Memory B cell (primary cell): ENCODE results near the gene ZNF714.

Experiments
- ATAC-seq: fragments of 150-1000 bp; cut with Tn5 transposase; 2 replicates; pipeline ENCODE4 v1.10.0; 2021; ENCODE audit warnings: low read depth, mild to moderate bottlenecking, moderate library complexity
- DNase-seq, 2 donors: peaks; one replicate each; pipeline ENCODE4 v3.0.0; 2022; ENCODE audit warnings: low spot score in 2 of 2
- H3K27ac Mint-ChIP-seq: one replicate; pipeline ENCODE4 v1.8.0; 2022; ENCODE audit warnings: mild to moderate bottlenecking, moderate library complexity, mixed read lengths
- H3K27me3 Mint-ChIP-seq: one replicate; pipeline ENCODE4 v1.8.0; 2022; ENCODE audit warnings: mixed read lengths
- H3K36me3 Mint-ChIP-seq: one replicate; pipeline ENCODE4 v1.8.0; 2022; ENCODE audit warnings: mild to moderate bottlenecking, mixed read lengths
- H3K4me1 Mint-ChIP-seq: one replicate; pipeline ENCODE4 v1.8.0; 2022; ENCODE audit warnings: mixed read lengths
- H3K4me3 Mint-ChIP-seq: one replicate; pipeline ENCODE4 v1.8.0; 2022; ENCODE audit warnings: mild to moderate bottlenecking, moderate library complexity, mixed read lengths
- H3K9me3 Mint-ChIP-seq: one replicate; pipeline ENCODE4 v1.8.0; 2022; ENCODE audit warnings: mixed read lengths

The ZNF714 gene

DNA sequence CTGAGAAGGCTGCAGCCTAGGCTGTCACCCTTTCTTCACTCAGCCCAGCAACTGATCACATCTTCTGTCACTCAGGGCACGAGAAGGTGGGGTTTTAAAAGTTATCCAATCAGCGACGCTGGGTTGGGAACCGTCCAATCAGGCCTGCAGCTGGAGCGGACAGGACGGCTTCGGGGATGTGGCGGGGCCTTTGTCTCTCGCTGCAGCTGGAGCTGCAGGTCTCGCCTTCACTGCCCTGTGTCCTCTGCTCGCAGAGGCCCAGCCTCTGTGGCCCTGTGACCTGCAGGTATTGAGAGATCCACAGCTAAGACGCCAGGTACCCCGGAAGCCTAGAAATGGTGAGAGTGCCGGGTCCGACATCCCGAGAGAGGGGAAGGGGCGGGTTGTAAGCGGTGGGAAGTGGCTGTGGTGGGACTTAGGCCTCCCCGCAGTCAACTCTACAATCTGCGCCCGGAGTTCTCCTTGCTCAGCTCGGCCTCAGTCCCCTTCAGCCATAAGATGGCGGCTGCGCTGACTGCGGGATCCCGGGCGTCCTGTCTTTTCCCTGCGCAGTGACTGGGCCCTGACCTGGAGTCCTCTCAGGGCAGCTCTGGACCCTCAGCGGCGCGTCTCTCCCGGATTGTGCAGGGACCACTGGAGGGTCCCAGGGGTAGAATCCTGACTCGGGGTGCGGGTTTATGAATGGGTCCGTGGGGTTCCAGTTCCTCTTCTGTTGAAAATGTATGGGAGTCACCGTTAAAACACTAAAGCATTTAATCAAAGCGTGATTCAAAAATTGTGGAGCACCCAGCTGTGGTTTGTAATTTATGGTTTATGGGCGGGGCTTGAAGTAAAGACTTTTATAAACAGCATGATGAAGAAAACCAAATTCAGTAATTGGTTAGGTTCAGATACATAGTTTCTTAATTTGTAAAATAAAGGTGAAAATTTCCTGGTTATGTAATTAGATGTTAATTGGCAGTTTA is at the start of gene ZNF714:
Gene ZNF714, plus strand, starts transcription at position 193 of the 965 bp plus-strand sequence. CDS start 16,066 bp downstream, outside the sequence.
- Mint-ChIP-seq H3K4me1 (no peaks in the 10 kb centered on the region), H3K27ac (peak within 1 kb of the TSS; percentile 90), H3K27me3 (no peaks in the 10 kb centered on the region), H3K9me3 (no peaks in the 10 kb centered on the region), H3K36me3 (peaks cover 4% of the 10 kb centered on the region), H3K4me3 (peak within 1 kb of the TSS; percentile 100)
- DNase-seq = peak; percentile 67 to 78
- peak; percentile 99 for ATAC-seq

DNA sequence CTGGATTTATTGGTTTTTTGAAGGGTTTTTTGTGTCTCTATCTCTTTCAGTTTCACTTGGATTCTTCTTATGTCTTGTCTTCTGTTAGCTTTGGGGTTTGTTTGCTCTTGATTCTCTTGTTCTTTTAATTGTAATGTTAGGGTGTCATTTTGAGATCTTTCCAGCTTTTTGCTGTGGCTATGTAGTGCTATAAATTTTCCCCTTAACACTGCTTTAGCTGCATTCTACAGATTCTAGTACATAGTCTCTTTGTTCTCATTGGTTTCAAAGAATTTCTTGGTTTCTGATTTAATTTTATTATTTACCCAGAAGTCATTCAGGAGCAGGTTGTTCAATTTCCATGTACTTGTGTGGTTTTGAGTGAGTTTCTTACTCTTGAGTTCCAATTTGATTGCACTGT is 37.0 kb upstream of the ZNF714 start:
- H3K4me3 Mint-ChIP-seq = no peak overlapping the region
- DNase-seq = no peak
- peaks cover 5% of the 10 kb centered on the region for H3K4me1 Mint-ChIP-seq
- peaks cover 23% of the 10 kb centered on the region for H3K9me3 Mint-ChIP-seq
- H3K36me3 Mint-ChIP-seq = peaks cover 63% of the 10 kb centered on the region
- no peaks in the 10 kb centered on the region for H3K27me3 Mint-ChIP-seq
- no peak overlapping the region for H3K27ac Mint-ChIP-seq
- no peak for ATAC-seq

DNA sequence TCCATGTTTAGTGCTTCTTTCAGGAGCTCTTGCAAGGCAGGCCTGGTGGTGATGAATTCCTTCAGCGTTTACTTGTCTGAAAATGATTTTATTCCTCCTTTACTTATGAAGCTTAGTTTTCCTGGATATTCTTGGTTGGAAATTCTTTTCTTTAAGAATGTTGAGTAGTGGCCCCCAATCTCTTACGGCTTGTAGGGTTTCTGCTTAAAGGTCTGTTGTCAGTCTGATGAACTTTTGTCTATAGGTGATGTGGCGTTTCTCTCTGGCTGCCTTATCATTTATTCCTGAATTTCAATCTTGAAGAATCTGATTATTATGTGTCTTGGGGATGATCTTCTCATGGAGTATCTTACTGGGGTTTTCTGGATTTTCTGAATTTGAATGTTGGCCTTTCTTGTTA is 35.5 kb upstream of the ZNF714 start:
- ATAC-seq = no peak
- Mint-ChIP-seq H3K9me3 (peaks cover 24% of the 10 kb centered on the region), H3K4me3 (no peak overlapping the region), H3K36me3 (peaks cover 61% of the 10 kb centered on the region), H3K4me1 (peaks cover 5% of the 10 kb centered on the region), H3K27me3 (no peaks in the 10 kb centered on the region), H3K27ac (no peak overlapping the region)
- DNase-seq = no peak

DNA sequence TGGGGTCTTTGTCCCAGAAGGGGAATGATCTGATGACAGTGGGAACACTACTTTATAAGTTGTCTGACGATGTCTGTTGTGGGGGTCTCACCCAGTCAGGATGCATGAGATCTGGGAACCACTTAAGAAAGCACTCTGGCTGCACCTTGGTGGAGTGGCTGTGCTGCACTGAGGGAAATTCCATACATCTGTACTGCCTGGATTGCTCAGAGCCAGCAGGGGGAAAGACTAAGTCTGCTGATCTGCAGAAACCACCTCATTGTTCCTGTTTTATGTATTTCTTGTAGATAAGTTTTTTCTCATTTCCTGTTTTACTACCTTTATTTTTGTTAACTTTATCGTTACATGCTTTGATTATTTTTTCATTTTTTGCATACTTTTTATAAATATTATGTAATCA is 34.3 kb upstream of the ZNF714 start:
- Mint-ChIP-seq H3K27ac (no peak overlapping the region), H3K4me1 (peaks cover 5% of the 10 kb centered on the region), H3K36me3 (peaks cover 62% of the 10 kb centered on the region), H3K9me3 (peaks cover 27% of the 10 kb centered on the region), H3K27me3 (no peaks in the 10 kb centered on the region), H3K4me3 (no peak overlapping the region)
- DNase-seq (no peak), ATAC-seq (peak; percentile 49)

DNA sequence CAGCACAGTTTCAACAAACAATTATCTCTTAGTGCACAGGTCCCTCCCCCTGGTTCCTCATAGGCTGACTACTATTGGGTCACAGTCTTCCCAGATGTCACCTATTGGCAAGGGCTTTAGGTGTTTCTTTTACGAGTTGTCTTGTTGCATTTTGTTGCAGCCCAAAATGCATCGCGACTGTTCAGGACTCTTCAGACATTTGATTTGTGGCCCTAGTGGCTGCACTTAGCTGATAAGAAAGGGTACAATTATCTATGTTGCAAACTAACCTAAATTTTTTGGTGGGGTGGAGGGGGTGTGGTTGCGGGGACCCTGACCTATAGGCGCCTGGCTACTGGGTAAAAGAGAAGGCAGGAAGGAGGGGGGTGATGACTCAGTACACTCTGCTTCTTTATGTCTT is 29.1 kb upstream of the ZNF714 start:
- Mint-ChIP-seq H3K9me3 (peaks cover 12% of the 10 kb centered on the region), H3K4me1 (no peaks in the 10 kb centered on the region), H3K4me3 (no peak overlapping the region), H3K27ac (no peak overlapping the region), H3K36me3 (peaks cover 51% of the 10 kb centered on the region), H3K27me3 (no peaks in the 10 kb centered on the region)
- ATAC-seq (no peak), DNase-seq (no peak)

DNA sequence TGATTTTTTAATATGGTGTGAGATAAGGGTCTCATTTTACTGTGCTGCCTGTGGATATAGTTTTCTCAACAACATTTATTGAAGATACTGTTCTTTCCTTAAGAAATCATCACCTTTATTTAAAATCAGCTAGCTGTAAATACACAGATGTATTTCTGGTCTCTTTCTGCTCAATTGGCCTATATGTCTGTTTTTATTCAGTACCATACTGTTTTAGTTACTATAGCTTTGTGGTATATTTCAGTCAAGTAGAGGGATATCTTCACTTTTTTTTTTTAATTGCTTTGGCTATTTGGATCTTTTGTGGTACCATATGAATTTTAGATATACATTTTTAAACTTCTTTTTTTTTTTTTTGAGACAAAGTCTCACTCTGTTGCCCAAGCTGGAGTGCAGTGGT is 16.7 kb upstream of the ZNF714 start:
- Mint-ChIP-seq H3K4me1 (no peaks in the 10 kb centered on the region), H3K27ac (no peak overlapping the region), H3K4me3 (no peak overlapping the region), H3K27me3 (no peaks in the 10 kb centered on the region), H3K36me3 (peaks cover 15% of the 10 kb centered on the region), H3K9me3 (peaks cover 2% of the 10 kb centered on the region)
- no peak for DNase-seq
- no peak for ATAC-seq

DNA sequence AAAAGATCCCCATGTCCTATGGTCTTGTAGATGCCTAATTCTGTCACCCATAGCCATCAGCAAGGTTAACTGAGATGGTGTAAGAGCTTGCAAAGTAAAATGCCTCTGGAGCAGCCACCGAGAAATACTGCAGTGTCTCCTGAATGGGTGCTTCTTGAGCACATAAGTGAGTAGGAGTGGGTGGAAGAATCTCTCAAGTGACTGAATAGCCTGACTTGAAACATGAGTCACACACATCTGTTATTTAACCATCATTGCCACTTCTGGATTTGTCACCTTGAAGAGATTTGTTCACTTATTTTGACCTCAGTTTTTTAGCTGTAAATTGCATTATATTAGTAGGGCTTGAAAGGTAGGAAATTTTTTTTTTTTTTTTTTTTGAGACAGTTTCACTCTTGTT is 2.3 kb downstream of the ZNF714 start:
- H3K27ac Mint-ChIP-seq = no peak overlapping the region
- no peaks in the 10 kb centered on the region for H3K4me1 Mint-ChIP-seq
- DNase-seq (no peak), ATAC-seq (no peak)
- H3K27me3 Mint-ChIP-seq = no peaks in the 10 kb centered on the region
- H3K9me3 Mint-ChIP-seq = no peaks in the 10 kb centered on the region
- no peak overlapping the region for H3K4me3 Mint-ChIP-seq
- H3K36me3 Mint-ChIP-seq = peaks cover 2% of the 10 kb centered on the region

DNA sequence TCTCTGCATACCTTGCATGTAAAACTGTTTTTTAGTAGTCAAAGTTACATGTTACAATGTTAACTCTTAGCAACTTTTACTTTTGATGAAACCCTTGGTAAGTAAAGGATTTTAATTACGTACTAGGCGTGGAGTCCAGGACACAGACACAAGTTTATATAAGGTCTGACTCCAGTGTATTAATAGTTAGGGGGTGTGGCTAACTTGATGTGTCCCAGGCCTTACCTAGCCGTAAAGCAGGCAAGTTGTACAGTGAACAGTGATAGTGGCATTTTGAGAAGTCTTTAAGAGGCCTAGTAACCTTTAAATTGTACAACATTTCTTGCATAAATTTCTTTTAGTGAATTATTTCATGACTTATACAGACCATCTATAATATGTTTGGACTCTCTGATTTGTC is 5.9 kb downstream of the ZNF714 start:
- Mint-ChIP-seq H3K9me3 (no peaks in the 10 kb centered on the region), H3K36me3 (peaks cover 6% of the 10 kb centered on the region), H3K27ac (no peak overlapping the region), H3K27me3 (no peaks in the 10 kb centered on the region), H3K4me1 (no peaks in the 10 kb centered on the region), H3K4me3 (no peak overlapping the region)
- no peak for ATAC-seq
- DNase-seq = no peak

DNA sequence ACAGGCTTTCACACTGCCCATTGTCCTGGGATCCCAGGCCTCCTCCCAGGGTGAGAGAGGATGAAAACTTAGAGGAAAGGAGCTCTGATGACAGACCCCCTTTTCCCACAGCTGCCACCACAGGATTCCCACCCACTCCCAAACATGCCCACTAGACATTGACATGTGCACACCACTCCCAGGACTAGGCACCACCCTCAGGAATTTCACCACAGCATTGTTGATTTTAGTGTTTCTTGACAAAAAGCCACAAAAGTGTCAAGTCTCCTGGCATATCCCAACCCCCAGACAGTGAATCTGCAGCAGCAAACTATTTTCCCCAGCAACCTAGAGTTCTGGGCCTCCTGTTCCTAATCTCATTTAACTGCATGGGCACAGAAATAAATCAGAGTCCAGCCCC is 10.1 kb downstream of the ZNF714 start:
- H3K4me3 Mint-ChIP-seq = no peak overlapping the region
- H3K4me1 Mint-ChIP-seq = peaks cover 2% of the 10 kb centered on the region
- H3K27ac Mint-ChIP-seq = peak overlapping the region; percentile 16
- ATAC-seq (no peak), DNase-seq (no peak)
- no peaks in the 10 kb centered on the region for H3K9me3 Mint-ChIP-seq
- H3K36me3 Mint-ChIP-seq = peaks cover 8% of the 10 kb centered on the region
- no peaks in the 10 kb centered on the region for H3K27me3 Mint-ChIP-seq

DNA sequence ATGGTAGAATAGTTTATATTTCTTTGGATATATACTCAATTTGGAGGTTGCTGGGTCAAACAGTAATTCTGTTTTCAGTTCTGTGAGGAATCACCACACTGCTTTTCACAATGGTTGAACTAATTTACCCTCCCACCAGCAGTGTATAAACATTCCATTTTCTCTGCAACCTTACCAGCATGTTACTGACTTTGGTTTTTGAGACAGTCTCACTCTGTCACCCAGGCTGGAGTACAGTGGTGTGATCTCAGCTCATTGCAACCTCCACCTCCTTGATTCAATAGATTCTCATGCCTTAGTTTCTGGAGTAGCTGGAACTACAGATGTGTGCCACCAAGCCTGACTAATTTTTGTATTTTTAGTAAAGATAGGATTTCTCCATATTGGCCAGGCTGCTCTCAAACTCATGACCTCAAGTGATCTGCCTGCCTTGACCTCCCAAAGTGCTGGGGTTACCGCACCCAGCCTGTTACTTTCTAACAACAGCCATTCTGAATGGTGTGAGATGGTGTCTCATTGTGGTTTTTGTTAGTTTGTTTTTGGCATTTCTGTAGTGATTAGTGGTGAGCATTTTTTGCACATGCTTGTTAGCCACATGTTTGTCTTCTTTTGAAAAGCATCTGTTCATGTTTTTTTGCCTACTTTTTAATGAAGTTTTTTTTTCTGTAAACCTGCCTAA is 12.5 kb downstream of the ZNF714 start:
- Mint-ChIP-seq H3K36me3 (peaks cover 14% of the 10 kb centered on the region), H3K4me1 (peaks cover 2% of the 10 kb centered on the region), H3K9me3 (no peaks in the 10 kb centered on the region), H3K27me3 (no peaks in the 10 kb centered on the region), H3K4me3 (no peak overlapping the region), H3K27ac (no peak overlapping the region)
- ATAC-seq (no peak), DNase-seq (no peak)

DNA sequence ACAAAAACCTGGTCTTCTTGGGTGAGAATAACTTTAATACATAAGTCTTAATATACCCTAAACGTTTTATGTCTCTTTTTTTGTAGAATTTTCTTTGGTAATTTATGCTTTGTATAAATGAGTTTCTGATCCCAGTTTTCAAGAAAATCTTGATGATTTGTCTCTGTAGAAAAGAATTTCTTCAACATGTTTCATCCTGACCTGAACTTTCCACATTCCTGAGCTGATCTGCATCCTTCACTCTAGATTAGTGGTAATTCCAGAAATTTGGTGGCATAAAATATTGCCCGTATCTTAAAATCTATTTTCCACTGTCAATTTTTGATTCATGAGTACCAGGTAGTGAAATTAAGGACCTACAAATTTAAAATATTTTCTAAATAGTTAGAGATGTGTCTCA is 16.3 kb downstream of the ZNF714 start:
- no peaks in the 10 kb centered on the region for H3K27me3 Mint-ChIP-seq
- no peaks in the 10 kb centered on the region for H3K9me3 Mint-ChIP-seq
- H3K36me3 Mint-ChIP-seq = peaks cover 16% of the 10 kb centered on the region
- no peak overlapping the region for H3K27ac Mint-ChIP-seq
- peaks cover 2% of the 10 kb centered on the region for H3K4me1 Mint-ChIP-seq
- H3K4me3 Mint-ChIP-seq = no peak overlapping the region
- ATAC-seq (no peak), DNase-seq (no peak)

DNA sequence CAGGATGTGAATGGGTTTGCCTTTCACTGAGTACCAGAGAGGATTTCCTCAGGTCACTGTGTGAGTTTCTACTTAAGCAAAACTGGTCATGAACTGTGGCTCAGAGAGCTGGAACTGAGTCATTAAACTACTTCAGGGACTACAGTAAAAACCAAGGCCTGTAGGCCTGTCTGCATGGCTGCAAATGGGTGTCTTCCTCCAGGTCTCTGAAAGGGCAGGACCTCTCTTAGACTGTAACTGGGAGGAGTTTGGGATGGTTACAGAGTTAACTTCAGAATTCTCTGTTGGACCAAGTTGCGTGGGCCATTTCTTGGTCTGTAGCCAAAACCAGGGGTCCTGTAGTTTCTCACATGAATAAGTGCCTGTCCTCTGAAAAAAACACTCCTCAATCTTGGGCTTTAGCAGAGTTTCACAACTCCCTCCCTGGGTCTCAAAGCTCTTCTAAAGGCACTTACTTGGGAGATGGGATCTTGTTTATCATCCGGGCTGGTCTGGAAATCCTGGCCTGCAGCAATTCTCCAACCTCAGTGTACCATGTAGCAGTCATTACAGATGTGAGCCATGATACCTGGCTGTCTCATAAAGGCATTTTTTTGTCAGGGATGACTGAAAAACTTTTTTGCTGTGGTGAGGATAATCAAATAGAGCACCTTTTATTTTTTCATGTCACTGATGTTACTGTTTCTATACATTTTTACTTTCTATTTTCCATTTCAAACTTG is 19.7 kb downstream of the ZNF714 start:
- H3K27me3 Mint-ChIP-seq = no peaks in the 10 kb centered on the region
- no peak overlapping the region for H3K27ac Mint-ChIP-seq
- peaks cover 15% of the 10 kb centered on the region for H3K36me3 Mint-ChIP-seq
- no peak for DNase-seq
- no peak for ATAC-seq
- no peaks in the 10 kb centered on the region for H3K4me1 Mint-ChIP-seq
- no peak overlapping the region for H3K4me3 Mint-ChIP-seq
- no peaks in the 10 kb centered on the region for H3K9me3 Mint-ChIP-seq

DNA sequence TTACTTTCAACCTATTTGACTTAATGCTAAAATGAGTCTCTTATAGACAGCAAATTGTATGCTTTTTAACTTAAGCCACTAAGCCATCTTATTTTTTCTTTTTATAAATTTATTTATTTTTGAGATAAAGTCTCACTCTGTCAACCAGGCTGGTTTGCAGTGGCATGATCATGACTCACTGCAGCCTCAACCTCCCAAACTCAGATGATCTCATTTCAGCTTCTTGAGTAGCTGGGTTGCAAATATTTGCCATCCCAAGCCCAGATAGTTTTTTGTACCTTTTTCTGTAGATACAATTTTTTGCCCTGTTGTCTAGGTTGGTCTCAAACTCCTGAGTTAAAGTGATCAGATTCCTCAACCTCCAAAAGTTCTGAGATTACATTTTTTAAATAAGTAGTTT is 27.1 kb downstream of the ZNF714 start:
- Mint-ChIP-seq H3K4me1 (no peaks in the 10 kb centered on the region), H3K27me3 (no peaks in the 10 kb centered on the region), H3K27ac (no peak overlapping the region), H3K9me3 (peaks cover 9% of the 10 kb centered on the region), H3K36me3 (peaks cover 48% of the 10 kb centered on the region), H3K4me3 (no peak overlapping the region)
- ATAC-seq (no peak), DNase-seq (no peak)

DNA sequence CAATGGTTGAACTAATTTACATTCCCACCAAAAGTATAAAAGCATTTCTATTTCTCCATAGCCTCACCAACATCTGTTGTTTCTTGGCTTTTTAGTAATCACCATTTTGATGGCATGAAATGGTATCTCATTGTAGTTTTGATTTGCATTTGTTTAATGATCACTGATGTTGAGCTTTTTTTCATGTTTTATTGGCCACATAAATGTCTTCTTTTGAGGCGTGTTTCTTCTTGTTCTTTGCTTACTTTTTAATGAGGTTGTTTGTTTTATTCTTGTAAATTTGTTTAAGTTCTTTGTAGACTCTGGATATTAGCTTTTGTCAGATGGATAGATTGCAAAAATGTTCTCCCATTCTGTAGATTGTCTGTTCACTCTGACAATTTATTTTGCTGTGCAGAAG is 28.2 kb downstream of the ZNF714 start:
- Mint-ChIP-seq H3K4me3 (no peak overlapping the region), H3K9me3 (peaks cover 12% of the 10 kb centered on the region), H3K36me3 (peaks cover 56% of the 10 kb centered on the region), H3K27ac (no peak overlapping the region), H3K4me1 (no peaks in the 10 kb centered on the region), H3K27me3 (no peaks in the 10 kb centered on the region)
- DNase-seq (no peak), ATAC-seq (no peak)
